CD14-positive monocyte (primary cell): ENCODE measurements around the gene TCOF1. TPM values are rescaled to one million over a fixed set of nuclear protein-coding genes. Genes with fewer than 3 reads are reported as not detected.

Experiments
- DNase-seq, 3 donors: peaks; one replicate each; pipeline ENCODE4 v3.0.0-alpha.2; 2011 to 2022
- H2AFZ ChIP-seq: 2 replicates; pipeline ENCODE4 v1.6.0; 2012; ENCODE audit warnings: mild to moderate bottlenecking, low read depth, low read length, inconsistent platforms; ENCODE audit not compliant: insufficient read depth, poor library complexity, severe bottlenecking
- H3K27ac ChIP-seq, 2 donors: 1 replicate in 1 of 2; 2 replicates in 1 of 2; pipeline ENCODE4 v1.5.1; 2012 to 2013; ENCODE audit warnings: low read length in 2 of 2, control low read depth in 1 of 2, inconsistent platforms in 1 of 2, low read depth in 1 of 2, mild to moderate bottlenecking in 1 of 2
- H3K27me3 ChIP-seq, 2 donors: one replicate each; pipeline versions ENCODE4 v1.6.0 to v1.6.1; 2011 to 2013; ENCODE audit warnings: low read length in 2 of 2; ENCODE audit not compliant: control insufficient read depth in 2 of 2, insufficient read depth in 2 of 2
- H3K36me3 ChIP-seq, 2 donors: replicated peaks in 1 of 2; 1 replicate in 1 of 2; 2 replicates in 1 of 2; pipeline versions ENCODE4 v1.5.1 to v1.6.1; 2012 to 2013; ENCODE audit warnings: low read length in 2 of 2, control low read depth in 1 of 2, inconsistent platforms in 1 of 2, mild to moderate bottlenecking in 1 of 2; ENCODE audit not compliant: insufficient read depth in 2 of 2, control insufficient read depth in 1 of 2
- H3K4me1 ChIP-seq, 2 donors: 1 replicate in 1 of 2; 2 replicates in 1 of 2; pipeline versions ENCODE4 v1.5.1 to v1.6.1; 2012 to 2013; ENCODE audit warnings: low read length in 2 of 2, control low read depth in 1 of 2, inconsistent platforms in 1 of 2, mild to moderate bottlenecking in 1 of 2, moderate library complexity in 1 of 2; ENCODE audit not compliant: insufficient read depth in 2 of 2, control insufficient read depth in 1 of 2
- H3K4me2 ChIP-seq: replicated peaks from 2 replicates; pipeline ENCODE3; 2012; ENCODE audit warnings: low read length, moderate library complexity, mild to moderate bottlenecking; ENCODE audit not compliant: poor library complexity, severe bottlenecking; ENCODE audit errors: extremely low read depth
- H3K4me3 ChIP-seq, 3 experiments: fragments of 200-600 bp in 1 of 3; sonication (generic) in 1 of 3; replicated peaks in 1 of 3; 1 replicate in 2 of 3; 2 replicates in 1 of 3; pipeline ENCODE4 v1.5.1; 2011 to 2013; ENCODE audit warnings: low read length in 3 of 3, mild to moderate bottlenecking in 3 of 3, control low read depth in 2 of 3, low read depth in 2 of 3, inconsistent platforms in 1 of 3, moderate library complexity in 1 of 3
- H3K79me2 ChIP-seq: 2 replicates; pipeline ENCODE4 v1.6.0; 2012; ENCODE audit warnings: mild to moderate bottlenecking, control low read depth, inconsistent platforms, low read length, moderate library complexity; ENCODE audit not compliant: insufficient read depth
- H3K9ac ChIP-seq: 2 replicates; pipeline ENCODE4 v1.6.0; 2017; ENCODE audit warnings: low read length, mild to moderate bottlenecking; ENCODE audit not compliant: insufficient read depth, poor library complexity, severe bottlenecking
- H3K9me3 ChIP-seq, 2 donors: replicated peaks in 1 of 2; 1 replicate in 1 of 2; 2 replicates in 1 of 2; pipeline versions ENCODE4 v1.5.1 to v1.6.1; 2012 to 2013; ENCODE audit warnings: low read length in 2 of 2, control low read depth in 1 of 2; ENCODE audit not compliant: control insufficient read depth in 1 of 2, insufficient read depth in 1 of 2
- H4K20me1 ChIP-seq: 2 replicates; pipeline ENCODE4 v1.6.0; 2012; ENCODE audit warnings: mild to moderate bottlenecking, low read length, control low read depth, moderate library complexity; ENCODE audit not compliant: insufficient read depth
- H3K27ac Mint-ChIP-seq, 7 donors: one replicate each; pipeline ENCODE4 v1.8.0; 2020; ENCODE audit warnings: mild to moderate bottlenecking in 7 of 7, mixed read lengths in 7 of 7, moderate library complexity in 6 of 7, inconsistent platforms in 2 of 7
- H3K27me3 Mint-ChIP-seq, 3 donors: one replicate each; pipeline ENCODE4 v1.8.0; 2021 to 2022; ENCODE audit warnings: low read depth in 3 of 3, mild to moderate bottlenecking in 3 of 3, mixed read lengths in 3 of 3, moderate library complexity in 3 of 3, inconsistent platforms in 1 of 3
- H3K36me3 Mint-ChIP-seq, 2 donors: one replicate each; pipeline ENCODE4 v1.8.0; 2020; ENCODE audit warnings: mixed read lengths in 2 of 2, inconsistent platforms in 1 of 2, mild to moderate bottlenecking in 1 of 2
- H3K4me1 Mint-ChIP-seq: one replicate; pipeline ENCODE4 v1.8.0; 2020; ENCODE audit warnings: mild to moderate bottlenecking, mixed read lengths
- H3K4me3 Mint-ChIP-seq, 2 donors: one replicate each; pipeline ENCODE4 v1.8.0; 2020; ENCODE audit warnings: mild to moderate bottlenecking in 2 of 2, mixed read lengths in 2 of 2, moderate library complexity in 1 of 2
- H3K9me3 Mint-ChIP-seq, 7 donors: one replicate each; pipeline ENCODE4 v1.8.0; 2020 to 2022; ENCODE audit warnings: mixed read lengths in 7 of 7, mild to moderate bottlenecking in 6 of 7, moderate library complexity in 6 of 7, inconsistent platforms in 2 of 7
- CTCF ChIP-seq: fragments of 200-600 bp; IDR thresholded peaks from one replicate; pipeline ENCODE4 v1.8.0; 2022; ENCODE audit warnings: antibody characterized with exemption, mild to moderate bottlenecking
- WGBS: methylation state at CpG from one replicate; pipeline ENCODE4 v1.1.5; 2013; ENCODE audit warnings: missing lambda C conversion rate; ENCODE audit not compliant: insufficient coverage; 5-methylcytosine and 5-hydroxymethylcytosine counted together
- intact Hi-C, 2 donors: fragments of 100-400 bp; cut with micrococcal nuclease; formaldehyde crosslinking; loops; one replicate each; pipeline versions ENCODE4 v1.15.0 to v1.15.1; 2023
- polyA plus RNA-seq, 3 donors: library from polyadenylated mRNA; depleted of rRNA in 1 of 3; unstranded in 2 of 3; stranded (reverse) in 1 of 3; fragments of 300-500 nt in 2 of 3; fragments of >200 nt in 1 of 3; fragmentation: Illumina TruSeq in 2 of 3; gene quantifications; 1 replicate in 2 of 3; 2 replicates in 1 of 3; pipeline ENCODE4 v1.2.3, GENCODE V29; 2012 to 2021

The TCOF1 gene
- polyA plus RNA-seq, 3 donors, result 1.4 to 18.0 (median 2.3) TPM

- DNase-seq, result peak in 1 of 3 donors; percentile 20
- Histone ChIP-seq H2AFZ (no peak overlapping the region), H3K27ac (peak overlapping the region; percentile 50 to 52), H3K4me3 (no peak overlapping the region), H3K79me2 (peaks cover 21% of the 10 kb centered on the region), H4K20me1 (peaks cover 100% of the 10 kb centered on the region), H3K36me3 (peaks cover 79 to 88% of the 10 kb centered on the region in 2 donors), H3K4me2 (no peak overlapping the region), H3K9me3 (no peaks in the 10 kb centered on the region), H3K27me3 (no peaks in the 10 kb centered on the region), H3K9ac (no peak overlapping the region), H3K4me1 (peaks cover 0 to 4% of the 10 kb centered on the region in 2 donors)
- Mint-ChIP-seq H3K4me1 (peaks cover 8% of the 10 kb centered on the region), H3K9me3 (no peaks in the 10 kb centered on the region), H3K27ac (peak overlapping the region; percentile 28 to 90 (median 84)), H3K4me3 (no peak overlapping the region), H3K36me3 (peaks cover 73 to 96% of the 10 kb centered on the region in 2 donors), H3K27me3 (peaks cover 0 to 3% (median 2%) of the 10 kb centered on the region in 3 donors)
- WGBS, result 0% methylated on average over 1 of the region's 3 CpGs
- intact Hi-C loops, result loop anchor here in 1 of 2 donors (5.0 kb wide), 1 partner anchor 41 kb away; no protein-coding TSS in a partner anchor
- TF ChIP-seq CTCF, result no peak
These were observed 43.5 kb downstream of the TCOF1 start for GRCh38 chr5:150401076-150401375.

DNA sequence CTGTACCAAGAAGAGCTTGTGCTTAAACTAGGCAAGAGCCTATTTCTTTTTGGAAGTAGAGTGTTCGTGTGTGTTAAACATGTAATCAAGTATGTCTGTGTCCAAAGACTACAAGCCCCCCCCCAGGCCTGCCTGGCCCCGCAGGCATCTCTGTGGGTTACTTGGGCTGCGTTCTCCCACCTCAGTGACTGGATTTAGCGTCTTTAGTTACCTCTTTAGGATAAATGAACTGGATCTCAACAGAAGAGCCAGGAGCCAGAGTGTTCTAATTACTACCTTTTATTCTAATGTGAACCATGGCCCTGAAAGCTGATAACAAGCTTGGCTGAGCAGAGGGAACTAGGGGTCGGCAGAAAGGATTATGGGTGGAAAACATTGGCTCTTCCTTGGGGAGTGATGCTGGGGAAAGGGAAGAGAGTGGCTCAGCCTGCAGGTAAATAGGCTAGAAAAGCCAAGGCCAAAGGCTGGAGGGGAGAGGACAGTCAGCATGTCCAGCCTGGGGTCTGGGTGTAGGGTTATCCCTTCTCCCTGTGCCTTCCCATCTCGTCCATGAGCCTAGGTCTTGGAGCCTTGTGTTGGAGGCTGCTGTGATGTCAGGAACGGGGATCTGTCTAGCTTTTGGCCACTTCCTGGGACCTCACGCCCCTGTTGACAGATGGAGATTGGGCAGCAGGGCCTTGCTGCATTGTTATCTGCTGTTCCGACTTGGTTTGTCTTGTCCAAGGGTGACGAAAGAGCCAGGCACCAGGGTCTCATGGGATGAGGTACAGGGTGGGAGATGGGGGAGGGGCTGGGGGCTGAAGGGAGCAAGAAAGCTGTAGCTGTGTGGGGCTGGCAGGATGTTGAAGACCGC is 44.1 kb downstream of the TCOF1 start:
- peaks cover 0 to 3% (median under 1%) of the 10 kb centered on the region in 3 donors for H3K27me3 Mint-ChIP-seq
- peaks cover 9% of the 10 kb centered on the region for H3K4me1 Mint-ChIP-seq

More for the DNA sequence above, 44.1 kb downstream of the TCOF1 start:
- peak in 1 of 3 donors; percentile 15 for DNase-seq
- Histone ChIP-seq H3K27me3 (no peaks in the 10 kb centered on the region), H3K4me1 (peaks cover 2 to 9% of the 10 kb centered on the region in 2 donors), H3K79me2 (peaks cover 26% of the 10 kb centered on the region), H4K20me1 (peaks cover 100% of the 10 kb centered on the region), H2AFZ (no peak overlapping the region), H3K4me3 (no peak overlapping the region), H3K9ac (no peak overlapping the region), H3K27ac (peak overlapping the region; percentile 50 to 52), H3K36me3 (peaks cover 80 to 88% of the 10 kb centered on the region in 2 donors), H3K4me2 (no peak overlapping the region), H3K9me3 (no peaks in the 10 kb centered on the region)
- WGBS, result 75% methylated on average over 5 of the region's 11 CpGs
- H3K36me3 Mint-ChIP-seq, result peaks cover 73 to 96% of the 10 kb centered on the region in 2 donors
- intact Hi-C loops, result loop anchor here in 1 of 2 donors (5.0 kb wide), 1 partner anchor 41 kb away; no protein-coding TSS in a partner anchor
- no peak overlapping the region for H3K4me3 Mint-ChIP-seq
- no peaks in the 10 kb centered on the region for H3K9me3 Mint-ChIP-seq
- H3K27ac Mint-ChIP-seq, result peak overlapping the region; percentile 65 to 90 (median 85)
- TF ChIP-seq CTCF, result no peak
